Neural cell (in vitro differentiated cells): ENCODE data around the gene SPHKAP. TPM values are rescaled to one million over a fixed set of nuclear protein-coding genes. Genes with fewer than 3 reads are reported as not detected.
"Not testable (repeated sequence)": the region's sequence is repeated elsewhere in the genome, so short reads cannot be mapped to it uniquely, and the experiment has no call there.

Experiments used
- H2AFZ ChIP-seq: fragments of 200-600, 300-800 bp; sonication (generic), shearing (Covaris generic); 2 replicates; pipeline ENCODE4 v1.6.0; 2014; ENCODE audit warnings: low read depth, mild to moderate bottlenecking, antibody characterized with exemption, low read length, moderate library complexity
- H3F3A ChIP-seq: fragments of 200-600 bp; shearing (Covaris generic); 2 replicates; pipeline ENCODE4 v1.6.1; 2016; ENCODE audit warnings: mild to moderate bottlenecking, moderate library complexity, mixed read lengths, antibody characterized with exemption, low read length; ENCODE audit not compliant: insufficient read depth, poor library complexity, severe bottlenecking
- H3K27ac ChIP-seq: fragments of 200-600, 300-800 bp; sonication (generic), shearing (Covaris generic); 2 replicates; pipeline ENCODE4 v1.5.1; 2014; ENCODE audit warnings: mild to moderate bottlenecking, low read length, moderate library complexity
- H3K27me3 ChIP-seq: fragments of 300-800, 200-600 bp; sonication (generic), shearing (Covaris generic); 2 replicates; pipeline ENCODE4 v1.6.0; 2014; ENCODE audit warnings: mild to moderate bottlenecking, low read depth, low read length, moderate library complexity; ENCODE audit not compliant: insufficient read depth
- H3K36me3 ChIP-seq: fragments of 300-800, 200-600 bp; sonication (generic), shearing (Covaris generic); 2 replicates; pipeline ENCODE4 v1.5.1; 2014; ENCODE audit warnings: mild to moderate bottlenecking, antibody characterized with exemption, low read length, moderate library complexity; ENCODE audit not compliant: insufficient read depth
- H3K4me2 ChIP-seq: fragments of 300-800, 200-600 bp; sonication (generic), shearing (Covaris generic); 2 replicates; pipeline ENCODE4 v1.6.0; 2014; ENCODE audit warnings: mild to moderate bottlenecking, low read length
- H3K4me3 ChIP-seq: fragments of 300-800, 200-600 bp; sonication (generic), shearing (Covaris generic); 2 replicates; pipeline ENCODE4 v1.5.1; 2014; ENCODE audit warnings: mild to moderate bottlenecking, low read length, moderate library complexity
- H3K79me2 ChIP-seq: fragments of 200-600 bp; shearing (Covaris generic); replicated peaks from 2 replicates; pipeline ENCODE4 v1.6.0; 2014; ENCODE audit warnings: mild to moderate bottlenecking, low read length, moderate library complexity; ENCODE audit not compliant: insufficient read depth
- H3K9ac ChIP-seq: fragments of 300-800, 200-600 bp; sonication (generic), shearing (Covaris generic); 2 replicates; pipeline ENCODE4 v1.6.1; 2016; ENCODE audit warnings: mild to moderate bottlenecking, low read length, mixed read lengths
- H3K9me2 ChIP-seq: fragments of 200-600 bp; shearing (Covaris generic); 2 replicates; pipeline ENCODE4 v1.6.1; 2016; ENCODE audit warnings: mild to moderate bottlenecking, low read length, mixed read lengths; ENCODE audit not compliant: insufficient read depth
- H3K9me3 ChIP-seq: fragments of 200-600, 300-800 bp; sonication (generic), shearing (Covaris generic); 2 replicates; pipeline ENCODE4 v1.6.1; 2016; ENCODE audit warnings: mild to moderate bottlenecking, mixed run types, low read length, moderate library complexity, mixed read lengths
- H4K20me1 ChIP-seq: fragments of 200-600 bp; shearing (Covaris generic); 2 replicates; pipeline ENCODE4 v1.6.1; 2016; ENCODE audit warnings: mild to moderate bottlenecking, mixed run types; ENCODE audit not compliant: insufficient read depth
- EP300 ChIP-seq: fragments of 450-650 bp; conservative IDR thresholded peaks from 2 replicates; pipeline ENCODE4 v1.6.1; 2014; ENCODE audit warnings: antibody characterized with exemption, mild to moderate bottlenecking, moderate library complexity; ENCODE audit not compliant: poor library complexity, severe bottlenecking
- EZH2 ChIP-seq: fragments of 200-600, 300-800 bp; shearing (Covaris generic), sonication (generic); IDR thresholded peaks from 2 replicates; pipeline ENCODE4 v1.6.1; 2014; ENCODE audit warnings: antibody characterized with exemption, low read length, borderline replicate concordance, mild to moderate bottlenecking; ENCODE audit not compliant: insufficient read depth, poor library complexity, severe bottlenecking
- MXI1 ChIP-seq: fragments of 450-650 bp; conservative IDR thresholded peaks from 2 replicates; pipeline ENCODE4 v1.6.1; 2014; ENCODE audit warnings: antibody characterized with exemption, mild to moderate bottlenecking; ENCODE audit not compliant: poor library complexity, severe bottlenecking
- POLR2AphosphoS5 ChIP-seq: IDR thresholded peaks from 2 replicates; pipeline ENCODE4 v1.6.1; 2012
- RAD21 ChIP-seq: fragments of 450-650 bp; conservative IDR thresholded peaks from 2 replicates; pipeline ENCODE4 v1.6.1; 2014; ENCODE audit warnings: antibody characterized with exemption, mild to moderate bottlenecking, moderate library complexity
- SMC3 ChIP-seq: fragments of 450-650 bp; conservative IDR thresholded peaks from 2 replicates; pipeline ENCODE4 v1.6.1; 2014; ENCODE audit warnings: antibody characterized with exemption, mild to moderate bottlenecking, moderate library complexity; ENCODE audit not compliant: poor library complexity
- TAF1 ChIP-seq: IDR thresholded peaks from 2 replicates; pipeline ENCODE4 v1.6.1; 2012; ENCODE audit warnings: low read depth
- polyA plus RNA-seq: library from polyadenylated mRNA; depleted of rRNA; stranded (reverse); fragments of >200 nt; gene quantifications from 2 replicates; pipeline ENCODE4 v1.2.3, GENCODE V29; 2014
- TF ChIP-seq, protein P1 (sequence below): fragments of 450-650 bp; IDR thresholded peaks from 2 replicates; pipeline ENCODE4 v1.5.1; 2014; ENCODE audit warnings: antibody characterized with exemption, mild to moderate bottlenecking, moderate library complexity; ENCODE audit not compliant: poor library complexity, severe bottlenecking
- TF ChIP-seq, protein P2 (sequence below): IDR thresholded peaks from 2 replicates; pipeline ENCODE4 v1.6.1; 2012; ENCODE audit warnings: borderline replicate concordance

SPHKAP gene
- polyA plus RNA-seq, 1 donor from 2014 or later: 1.7 TPM

GRCh38 chr2:228218593-228218992 lies 37.1 kb upstream of the SPHKAP start:
- not testable (repeated sequence) for H3K79me2 ChIP-seq, H3K36me3 ChIP-seq, H3K9me3 ChIP-seq, H3K9ac ChIP-seq, H2AFZ ChIP-seq, H3K27ac ChIP-seq, H3K9me2 ChIP-seq, H3K4me3 ChIP-seq, H4K20me1 ChIP-seq, H3F3A ChIP-seq, H3K27me3 ChIP-seq, H3K4me2 ChIP-seq

DNA sequence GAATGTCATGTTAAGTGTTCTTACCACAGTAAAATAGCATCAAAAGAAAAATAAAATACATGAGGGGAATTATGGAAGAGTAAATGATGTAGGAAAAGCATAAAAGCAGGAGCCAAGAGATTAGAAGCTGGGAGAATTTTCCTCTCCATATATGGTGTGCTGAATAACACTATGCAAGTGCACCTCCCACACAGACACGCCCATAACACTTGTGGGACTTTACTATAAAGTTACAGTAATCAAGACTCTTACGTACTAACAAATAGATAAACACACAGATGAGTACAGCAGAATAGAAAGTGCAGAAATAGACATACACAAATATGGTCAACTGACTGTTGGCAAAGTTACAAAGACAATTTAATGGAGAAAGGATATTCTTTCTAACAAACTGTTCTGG lies 16.0 kb upstream of the SPHKAP start:
- Histone ChIP-seq H3K9me2 (no peaks in the 10 kb centered on the region), H3K36me3 (no peaks in the 10 kb centered on the region), H3K27me3 (no peaks in the 10 kb centered on the region), H3K9ac (no peak overlapping the region), H3K9me3 (no peaks in the 10 kb centered on the region), H3K27ac (no peak overlapping the region), H4K20me1 (no peaks in the 10 kb centered on the region), H3K79me2 (no peaks in the 10 kb centered on the region), H3K4me2 (no peak overlapping the region), H3K4me3 (no peak overlapping the region), H3F3A (no peaks in the 10 kb centered on the region), H2AFZ (no peak overlapping the region)
- no peak for TF ChIP-seq RAD21
- TF ChIP-seq, protein P1, sequence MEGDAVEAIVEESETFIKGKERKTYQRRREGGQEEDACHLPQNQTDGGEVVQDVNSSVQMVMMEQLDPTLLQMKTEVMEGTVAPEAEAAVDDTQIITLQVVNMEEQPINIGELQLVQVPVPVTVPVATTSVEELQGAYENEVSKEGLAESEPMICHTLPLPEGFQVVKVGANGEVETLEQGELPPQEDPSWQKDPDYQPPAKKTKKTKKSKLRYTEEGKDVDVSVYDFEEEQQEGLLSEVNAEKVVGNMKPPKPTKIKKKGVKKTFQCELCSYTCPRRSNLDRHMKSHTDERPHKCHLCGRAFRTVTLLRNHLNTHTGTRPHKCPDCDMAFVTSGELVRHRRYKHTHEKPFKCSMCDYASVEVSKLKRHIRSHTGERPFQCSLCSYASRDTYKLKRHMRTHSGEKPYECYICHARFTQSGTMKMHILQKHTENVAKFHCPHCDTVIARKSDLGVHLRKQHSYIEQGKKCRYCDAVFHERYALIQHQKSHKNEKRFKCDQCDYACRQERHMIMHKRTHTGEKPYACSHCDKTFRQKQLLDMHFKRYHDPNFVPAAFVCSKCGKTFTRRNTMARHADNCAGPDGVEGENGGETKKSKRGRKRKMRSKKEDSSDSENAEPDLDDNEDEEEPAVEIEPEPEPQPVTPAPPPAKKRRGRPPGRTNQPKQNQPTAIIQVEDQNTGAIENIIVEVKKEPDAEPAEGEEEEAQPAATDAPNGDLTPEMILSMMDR: no peak
- TF ChIP-seq EZH2: no peak
- TF ChIP-seq MXI1: no peak
- no peak for TF ChIP-seq POLR2AphosphoS5
- TF ChIP-seq EP300: no peak
- no peak for TF ChIP-seq TAF1
- no peak for TF ChIP-seq SMC3
- TF ChIP-seq, protein P2, sequence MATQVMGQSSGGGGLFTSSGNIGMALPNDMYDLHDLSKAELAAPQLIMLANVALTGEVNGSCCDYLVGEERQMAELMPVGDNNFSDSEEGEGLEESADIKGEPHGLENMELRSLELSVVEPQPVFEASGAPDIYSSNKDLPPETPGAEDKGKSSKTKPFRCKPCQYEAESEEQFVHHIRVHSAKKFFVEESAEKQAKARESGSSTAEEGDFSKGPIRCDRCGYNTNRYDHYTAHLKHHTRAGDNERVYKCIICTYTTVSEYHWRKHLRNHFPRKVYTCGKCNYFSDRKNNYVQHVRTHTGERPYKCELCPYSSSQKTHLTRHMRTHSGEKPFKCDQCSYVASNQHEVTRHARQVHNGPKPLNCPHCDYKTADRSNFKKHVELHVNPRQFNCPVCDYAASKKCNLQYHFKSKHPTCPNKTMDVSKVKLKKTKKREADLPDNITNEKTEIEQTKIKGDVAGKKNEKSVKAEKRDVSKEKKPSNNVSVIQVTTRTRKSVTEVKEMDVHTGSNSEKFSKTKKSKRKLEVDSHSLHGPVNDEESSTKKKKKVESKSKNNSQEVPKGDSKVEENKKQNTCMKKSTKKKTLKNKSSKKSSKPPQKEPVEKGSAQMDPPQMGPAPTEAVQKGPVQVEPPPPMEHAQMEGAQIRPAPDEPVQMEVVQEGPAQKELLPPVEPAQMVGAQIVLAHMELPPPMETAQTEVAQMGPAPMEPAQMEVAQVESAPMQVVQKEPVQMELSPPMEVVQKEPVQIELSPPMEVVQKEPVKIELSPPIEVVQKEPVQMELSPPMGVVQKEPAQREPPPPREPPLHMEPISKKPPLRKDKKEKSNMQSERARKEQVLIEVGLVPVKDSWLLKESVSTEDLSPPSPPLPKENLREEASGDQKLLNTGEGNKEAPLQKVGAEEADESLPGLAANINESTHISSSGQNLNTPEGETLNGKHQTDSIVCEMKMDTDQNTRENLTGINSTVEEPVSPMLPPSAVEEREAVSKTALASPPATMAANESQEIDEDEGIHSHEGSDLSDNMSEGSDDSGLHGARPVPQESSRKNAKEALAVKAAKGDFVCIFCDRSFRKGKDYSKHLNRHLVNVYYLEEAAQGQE: no peak
